GM20000 (cell line): ENCODE results near the gene ATP6V1A.
A peak's percentile ranks its signal among the peaks of the same experiment; 100 is the strongest.

Source experiments
- DNase-seq: peaks from one replicate; pipeline ENCODE4 v3.0.0; 2012; ENCODE audit warnings: low spot score
- CTCF ChIP-seq: IDR thresholded peaks from 2 replicates; pipeline ENCODE4 v1.5.1; 2012; ENCODE audit warnings: mild to moderate bottlenecking, control low read depth; ENCODE audit errors: extremely low read depth, missing control alignments

ATP6V1A gene

GRCh38 chr3:113771993-113772392 lies 25.2 kb downstream of the ATP6V1A start:
- TF ChIP-seq CTCF: no peak
- DNase-seq: no peak

GRCh38 chr3:113773381-113773780 lies 26.5 kb downstream of the ATP6V1A start:
- DNase-seq: no peak
- TF ChIP-seq CTCF: no peak

GRCh38 chr3:113775516-113775915 lies 28.7 kb downstream of the ATP6V1A start:
- TF ChIP-seq CTCF: no peak
- DNase-seq: no peak

- no peak for DNase-seq
- no peak for TF ChIP-seq CTCF
Measured at GRCh38 chr3:113776564-113776963, 29.7 kb downstream of the ATP6V1A start.

- DNase-seq: peak; percentile 42
- no peak for TF ChIP-seq CTCF
Measured at GRCh38 chr3:113783463-113783862, 36.6 kb downstream of the ATP6V1A start.

- TF ChIP-seq CTCF: no peak
- DNase-seq: no peak
Measured at GRCh38 chr3:113783980-113784379, 37.1 kb downstream of the ATP6V1A start.

- no peak for DNase-seq
- TF ChIP-seq CTCF: no peak
Measured at GRCh38 chr3:113791381-113791780, 44.5 kb downstream of the ATP6V1A start.

GRCh38 chr3:113794526-113794925 lies 47.7 kb downstream of the ATP6V1A start:
- no peak for TF ChIP-seq CTCF
- no peak for DNase-seq
